Gastroesophageal sphincter (tissue), 4 donors: ENCODE measurements around the gene MARCKSL1. TPM values are rescaled to one million over a fixed set of nuclear protein-coding genes. Genes with fewer than 3 reads are reported as not detected.

Experiments
- ATAC-seq: fragments of 150-250 bp; one replicate; pipeline ENCODE4 v1.9.1; 2016; ENCODE audit warnings: mild to moderate bottlenecking, moderate library complexity
- H3K27ac ChIP-seq, 4 donors: fragments of 200-600 bp; sonication (generic) in 3 of 4; 1 replicate in 3 of 4; 2 replicates in 1 of 4; pipeline ENCODE4 v1.5.1; 2016 to 2019
- H3K27me3 ChIP-seq: fragments of 200-600 bp; sonication (generic); one replicate; pipeline ENCODE4 v1.5.1; 2019
- H3K36me3 ChIP-seq, 2 donors: fragments of 200-600 bp; sonication (generic); one replicate each; pipeline ENCODE4 v1.5.1; 2019; ENCODE audit warnings: control low read depth in 1 of 2
- H3K4me1 ChIP-seq, 3 donors: fragments of 200-600 bp; sonication (generic); 1 replicate in 2 of 3; 2 replicates in 1 of 3; pipeline ENCODE4 v1.5.1; 2016 to 2019; ENCODE audit warnings: control low read depth in 2 of 3
- H3K4me3 ChIP-seq, 2 donors: fragments of 200-600 bp; sonication (generic); one replicate each; pipeline ENCODE4 v1.5.1; 2019; ENCODE audit warnings: mild to moderate bottlenecking in 1 of 2, moderate library complexity in 1 of 2
- H3K9me3 ChIP-seq, 3 donors: fragments of 200-600 bp; sonication (generic); one replicate each; pipeline ENCODE4 v1.5.1; 2017 to 2019; ENCODE audit warnings: control low read depth in 2 of 3
- EP300 ChIP-seq: sonication (generic); formaldehyde crosslinking; IDR thresholded peaks from one replicate; pipeline ENCODE4 v1.6.1; 2017; ENCODE audit warnings: antibody characterized with exemption, mild to moderate bottlenecking
- POLR2A ChIP-seq, 2 donors: fragments of 450-650 bp; IDR thresholded peaks; one replicate each; pipeline ENCODE4 v1.6.1; 2017; ENCODE audit warnings: antibody characterized with exemption in 2 of 2, mild to moderate bottlenecking in 2 of 2, moderate library complexity in 1 of 2
- POLR2AphosphoS5 ChIP-seq: sonication (generic); formaldehyde crosslinking; IDR thresholded peaks from one replicate; pipeline ENCODE4 v1.6.1; 2017; ENCODE audit warnings: antibody characterized with exemption
- WGBS, 2 donors: methylation state at CpG; one replicate each; pipeline ENCODE4 v1.1.5; 2018; ENCODE audit warnings: low coverage in 1 of 2; 5-methylcytosine and 5-hydroxymethylcytosine counted together
- total RNA-seq, 4 donors: library from RNA; depleted of rRNA; stranded (reverse); fragments of >200 nt; gene quantifications; one replicate each; pipeline ENCODE4 v1.1.0, GENCODE V29; 2016
- TF ChIP-seq, protein P1 (sequence below), 4 experiments: fragments of 200-600 bp in 2 of 4; fragments of 450-650 bp in 2 of 4; sonication (generic) in 1 of 4; IDR thresholded peaks; one replicate each; pipeline ENCODE4 v1.5.1; 2017 to 2019; ENCODE audit warnings: antibody characterized with exemption in 4 of 4, mild to moderate bottlenecking in 2 of 4, moderate library complexity in 2 of 4

MARCKSL1 gene
- total RNA-seq, 4 donors from 2014 or later, result 4.0 to 9.0 (median 7.4) TPM

- no peak for TF ChIP-seq EP300
- TF ChIP-seq POLR2A (IDR thresholded peaks at IDR 0.05), result no peak
- TF ChIP-seq, protein P1, sequence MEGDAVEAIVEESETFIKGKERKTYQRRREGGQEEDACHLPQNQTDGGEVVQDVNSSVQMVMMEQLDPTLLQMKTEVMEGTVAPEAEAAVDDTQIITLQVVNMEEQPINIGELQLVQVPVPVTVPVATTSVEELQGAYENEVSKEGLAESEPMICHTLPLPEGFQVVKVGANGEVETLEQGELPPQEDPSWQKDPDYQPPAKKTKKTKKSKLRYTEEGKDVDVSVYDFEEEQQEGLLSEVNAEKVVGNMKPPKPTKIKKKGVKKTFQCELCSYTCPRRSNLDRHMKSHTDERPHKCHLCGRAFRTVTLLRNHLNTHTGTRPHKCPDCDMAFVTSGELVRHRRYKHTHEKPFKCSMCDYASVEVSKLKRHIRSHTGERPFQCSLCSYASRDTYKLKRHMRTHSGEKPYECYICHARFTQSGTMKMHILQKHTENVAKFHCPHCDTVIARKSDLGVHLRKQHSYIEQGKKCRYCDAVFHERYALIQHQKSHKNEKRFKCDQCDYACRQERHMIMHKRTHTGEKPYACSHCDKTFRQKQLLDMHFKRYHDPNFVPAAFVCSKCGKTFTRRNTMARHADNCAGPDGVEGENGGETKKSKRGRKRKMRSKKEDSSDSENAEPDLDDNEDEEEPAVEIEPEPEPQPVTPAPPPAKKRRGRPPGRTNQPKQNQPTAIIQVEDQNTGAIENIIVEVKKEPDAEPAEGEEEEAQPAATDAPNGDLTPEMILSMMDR (IDR thresholded peaks at IDR 0.05), result no peak
- no peak for TF ChIP-seq POLR2AphosphoS5
- no peaks in the 10 kb centered on the region for H3K27me3 ChIP-seq
- no peak overlapping the region for H3K27ac ChIP-seq
- no CpG with 5 or more reads among the region's 3 CpGs for WGBS, 2 donors
- H3K9me3 ChIP-seq, result no peaks in the 10 kb centered on the region
- no peak overlapping the region for H3K4me3 ChIP-seq
- H3K36me3 ChIP-seq, result peaks cover 0 to 61% of the 10 kb centered on the region in 2 donors
- ATAC-seq, result no peak
- H3K4me1 ChIP-seq, result peaks cover 0 to 34% (median 17%) of the 10 kb centered on the region in 3 donors
These were observed 3.5 kb downstream of the MARCKSL1 start for GRCh38 chr1:32332290-32333079.

DNA sequence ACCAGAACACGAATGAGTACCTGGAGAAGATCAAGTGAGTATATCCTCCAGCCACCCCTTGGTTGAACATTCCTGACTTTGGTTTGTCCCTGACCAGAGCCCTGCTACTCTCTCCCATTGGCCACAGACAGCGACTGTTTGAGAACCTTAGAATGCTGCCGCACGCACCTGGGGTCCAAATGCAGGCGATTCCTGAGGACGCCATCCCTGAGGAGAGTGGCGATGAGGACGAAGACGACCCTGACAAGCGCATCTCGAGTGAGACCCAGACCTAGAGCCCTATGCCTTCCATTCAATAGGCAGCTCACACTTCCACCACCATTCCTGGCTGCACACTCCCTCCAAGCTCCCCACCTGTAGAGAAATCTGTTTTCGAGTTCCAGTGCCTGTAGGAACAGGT lies 4.5 kb downstream of the MARCKSL1 start:
- Histone ChIP-seq H3K9me3 (no peaks in the 10 kb centered on the region), H3K4me1 (peaks cover 0 to 25% (median 11%) of the 10 kb centered on the region in 3 donors), H3K27me3 (no peaks in the 10 kb centered on the region), H3K4me3 (no peak overlapping the region), H3K36me3 (peaks cover 0 to 70% of the 10 kb centered on the region in 2 donors), H3K27ac (no peak overlapping the region)
- WGBS, 2 donors, result 85 to 86% methylated on average over 1 to 6 of the region's 12 CpGs
- no peak for ATAC-seq
- no peak for TF ChIP-seq EP300
- TF ChIP-seq POLR2A (IDR thresholded peaks at IDR 0.05), result no peak
- no peak for TF ChIP-seq POLR2AphosphoS5
- TF ChIP-seq, protein P1 (IDR thresholded peaks at IDR 0.05), result no peak

DNA sequence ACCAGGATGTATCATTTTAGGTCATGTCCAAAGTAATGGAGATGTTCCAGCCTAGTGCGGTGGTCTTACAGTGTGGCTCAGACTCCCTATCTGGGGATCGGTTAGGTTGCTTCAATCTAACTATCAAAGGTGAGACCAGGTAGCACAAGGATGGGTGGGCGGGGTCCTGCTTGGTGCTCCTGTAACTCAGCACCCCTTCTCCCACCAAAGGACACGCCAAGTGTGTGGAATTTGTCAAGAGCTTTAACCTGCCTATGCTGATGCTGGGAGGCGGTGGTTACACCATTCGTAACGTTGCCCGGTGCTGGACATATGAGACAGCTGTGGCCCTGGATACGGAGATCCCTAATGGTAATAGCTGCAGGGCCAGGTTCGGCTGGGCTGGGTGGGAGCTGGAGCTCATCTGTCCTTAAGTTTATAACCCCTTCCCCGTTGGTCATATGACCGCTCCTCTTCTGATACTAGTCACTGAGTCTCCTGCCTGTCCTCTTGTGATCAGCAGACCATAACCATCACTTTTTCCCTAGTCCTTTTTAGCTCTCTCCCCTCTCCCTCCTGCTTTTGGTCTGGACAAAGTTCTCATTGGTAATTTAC lies 5.4 kb downstream of the MARCKSL1 start:
- Histone ChIP-seq H3K4me3 (no peak overlapping the region), H3K36me3 (peaks cover 0 to 79% of the 10 kb centered on the region in 2 donors), H3K9me3 (no peaks in the 10 kb centered on the region), H3K27me3 (no peaks in the 10 kb centered on the region), H3K4me1 (peaks cover 0 to 16% (median 7%) of the 10 kb centered on the region in 3 donors), H3K27ac (no peak overlapping the region)
- TF ChIP-seq EP300, result no peak
- TF ChIP-seq, protein P1 (IDR thresholded peaks at IDR 0.05), result no peak
- TF ChIP-seq POLR2AphosphoS5, result no peak
- TF ChIP-seq POLR2A (IDR thresholded peaks at IDR 0.05), result no peak
- WGBS, 2 donors, result 78 to 88% methylated on average over 4 to 9 of the region's 12 CpGs
- no peak for ATAC-seq

- H3K36me3 ChIP-seq, result peaks cover 0 to 86% of the 10 kb centered on the region in 2 donors
- no peaks in the 10 kb centered on the region for H3K27me3 ChIP-seq
- H3K4me3 ChIP-seq, result no peak overlapping the region
- TF ChIP-seq, protein P1 (IDR thresholded peaks at IDR 0.05), result no peak
- TF ChIP-seq POLR2A (IDR thresholded peaks at IDR 0.05) (no peak), POLR2AphosphoS5 (no peak), EP300 (no peak)
- no peak for ATAC-seq
- no peaks in the 10 kb centered on the region for H3K9me3 ChIP-seq
- no peak overlapping the region for H3K27ac ChIP-seq
- H3K4me1 ChIP-seq, result peaks cover 0 to 9% (median 6%) of the 10 kb centered on the region in 3 donors
- WGBS, 2 donors, result 78 to 89% methylated on average over 4 of the region's 4 CpGs
These were observed 6.0 kb downstream of the MARCKSL1 start for GRCh38 chr1:32329931-32330466.
